ENCODE data around the gene ZC3H8.

- TF ChIP-seq CTCF (conservative IDR thresholded peaks at IDR 0.05; ENCODE audit: low read length): no peak
- no peak for TF ChIP-seq EZH2phosphoT487 (IDR thresholded peaks at IDR 0.05; ENCODE audit: borderline replicate concordance)
Measured at GRCh38 chr2:112201696-112202430, 53.0 kb downstream of the ZC3H8 start.

Measured in Loucy (cell line).